Measurements from ENCODE around the gene ZNF263. TPM values are rescaled to one million over a fixed set of nuclear protein-coding genes. Genes with fewer than 3 reads are reported as not detected.

The ZNF263 gene
- total and polyA plus RNA-seq, 2 experiments from 2014 or later: 9.2 to 66.9 TPM

DNA sequence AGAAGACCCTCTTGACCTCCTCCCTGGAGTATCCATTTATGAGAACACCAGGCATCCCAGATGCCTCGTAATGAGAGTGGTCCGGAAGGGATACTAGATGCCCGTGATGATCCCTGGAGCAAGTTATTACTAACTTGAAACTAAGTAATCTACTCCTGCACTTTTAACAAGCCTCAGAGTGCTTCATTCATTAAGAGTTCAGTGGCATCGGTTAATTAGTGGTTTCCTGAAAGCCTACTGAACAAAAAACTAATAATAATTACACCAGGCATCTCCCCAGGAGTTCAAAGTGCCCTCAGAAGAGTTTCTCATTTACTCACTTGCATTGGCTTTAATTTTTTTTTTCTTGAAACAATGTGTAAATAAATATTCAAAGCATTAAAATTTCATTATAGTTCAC is 44.2 kb downstream of the ZNF263 start:
- Mint-ChIP-seq H3K4me3 (no peak overlapping the region), H3K9me3 (peaks cover 62% of the 10 kb centered on the region), H3K27ac (no peak overlapping the region), H3K36me3 (ENCODE audit: low read depth) (no peaks in the 10 kb centered on the region; the same call in 2 of the 3 replicates), H3K27me3 (ENCODE audit: insufficient read depth, low read depth, poor library complexity) (no peaks in the 10 kb centered on the region), H3K4me1 (no peaks in the 10 kb centered on the region)
- H3K9me2 ChIP-seq (ENCODE audit: insufficient read depth): no peaks in the 10 kb centered on the region
- H3K4me2 ChIP-seq: no peak overlapping the region
- no peaks in the 10 kb centered on the region for H4K20me1 ChIP-seq (replicated peaks; ENCODE audit: insufficient read depth)
- no peaks in the 10 kb centered on the region for H3K27me3 ChIP-seq (ENCODE audit: insufficient read depth)
- TF ChIP-seq CREB1 (CRISPR knock-in tag; IDR thresholded peaks at IDR 0.05; ENCODE audit: low read depth): no peak
- TF ChIP-seq NANOG (IDR thresholded peaks at IDR 0.05; ENCODE audit: borderline replicate concordance): no peak
- TF ChIP-seq EZH2phosphoT487 (IDR thresholded peaks at IDR 0.05; ENCODE audit: unreplicated experiment): no peak
- no peak for TF ChIP-seq ZNF331 (CRISPR knock-in tag; IDR thresholded peaks at IDR 0.05; ENCODE audit: low read depth)
- no peak for TF ChIP-seq CTCF (conservative IDR thresholded peaks at IDR 0.05; ENCODE audit: low read depth in 2 of 2)
- TF ChIP-seq, protein P1, sequence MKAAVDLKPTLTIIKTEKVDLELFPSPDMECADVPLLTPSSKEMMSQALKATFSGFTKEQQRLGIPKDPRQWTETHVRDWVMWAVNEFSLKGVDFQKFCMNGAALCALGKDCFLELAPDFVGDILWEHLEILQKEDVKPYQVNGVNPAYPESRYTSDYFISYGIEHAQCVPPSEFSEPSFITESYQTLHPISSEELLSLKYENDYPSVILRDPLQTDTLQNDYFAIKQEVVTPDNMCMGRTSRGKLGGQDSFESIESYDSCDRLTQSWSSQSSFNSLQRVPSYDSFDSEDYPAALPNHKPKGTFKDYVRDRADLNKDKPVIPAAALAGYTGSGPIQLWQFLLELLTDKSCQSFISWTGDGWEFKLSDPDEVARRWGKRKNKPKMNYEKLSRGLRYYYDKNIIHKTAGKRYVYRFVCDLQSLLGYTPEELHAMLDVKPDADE (IDR thresholded peaks at IDR 0.05): no peak
- TF ChIP-seq STAT1 (IDR thresholded peaks at IDR 0.05; ENCODE audit: unreplicated experiment): no peak
- no peak for TF ChIP-seq POLR2AphosphoS5 (IDR thresholded peaks at IDR 0.05; ENCODE audit: low read depth)
- no peak for TF ChIP-seq ZNF462 (CRISPR knock-in tag; IDR thresholded peaks at IDR 0.05)
- no peak for TF ChIP-seq JUNB (IDR thresholded peaks at IDR 0.05; ENCODE audit: unreplicated experiment)
- no peak for TF ChIP-seq EZH2 (IDR thresholded peaks at IDR 0.05; ENCODE audit: low read depth, unreplicated experiment)
- no peak for TF ChIP-seq REST (IDR thresholded peaks at IDR 0.05; ENCODE audit: unreplicated experiment)
- no peak for TF ChIP-seq ZNF114 (CRISPR knock-in tag; IDR thresholded peaks at IDR 0.05)
- H3K79me2 ChIP-seq (replicated peaks; ENCODE audit: insufficient read depth): no peaks in the 10 kb centered on the region
- H2AFZ ChIP-seq: no peak overlapping the region
- H3K36me3 ChIP-seq (ENCODE audit: insufficient read depth): no peaks in the 10 kb centered on the region
- H3K4me1 ChIP-seq (ENCODE audit: insufficient read depth): no peaks in the 10 kb centered on the region
- no peaks in the 10 kb centered on the region for H3F3A ChIP-seq (replicated peaks; ENCODE audit: low read depth)
- H3K27ac ChIP-seq (ENCODE audit: low read depth): no peak overlapping the region
- DNase-seq (ENCODE audit: low spot score): no peak
- no peak overlapping the region for H3K4me3 ChIP-seq
- ATAC-seq: no peak
